Globus pallidus (tissue), 1 donor: ENCODE results near the gene CEP20.

Experiments
- DNase-seq: peaks from one replicate; pipeline ENCODE4 v3.0.0-alpha.2; 2015; ENCODE audit warnings: low spot score

CEP20 gene

GRCh38 chr16:15897834-15898254 lies 9.4 kb upstream of the CEP20 start:
- no peak for DNase-seq

- DNase-seq, result no peak
Observed at GRCh38 chr16:15897121-15897780, 8.8 kb upstream of the CEP20 start.

GRCh38 chr16:15894571-15895374 lies 6.4 kb upstream of the CEP20 start:
- DNase-seq, result no peak

- no peak for DNase-seq
Observed at GRCh38 chr16:15891508-15891907, 3.1 kb upstream of the CEP20 start.

- no peak for DNase-seq
Observed at GRCh38 chr16:15887283-15887682, 1.1 kb downstream of the CEP20 start.

- no peak for DNase-seq
Observed at GRCh38 chr16:15886078-15886477, 2.3 kb downstream of the CEP20 start.

- no peak for DNase-seq
Observed at GRCh38 chr16:15885560-15886001, 2.8 kb downstream of the CEP20 start.

GRCh38 chr16:15882563-15882962 lies 5.8 kb downstream of the CEP20 start:
- DNase-seq, result no peak

- DNase-seq, result no peak
Observed at GRCh38 chr16:15881794-15882379, 6.5 kb downstream of the CEP20 start.

GRCh38 chr16:15880434-15881308 lies 7.7 kb downstream of the CEP20 start:
- peak; percentile 32 for DNase-seq

GRCh38 chr16:15879255-15879811 lies 9.1 kb downstream of the CEP20 start:
- DNase-seq, result no peak

GRCh38 chr16:15876503-15876902 lies 11.9 kb downstream of the CEP20 start:
- DNase-seq, result no peak

GRCh38 chr16:15874745-15875314 lies 13.6 kb downstream of the CEP20 start:
- DNase-seq, result peak; percentile 71

- no peak for DNase-seq
Observed at GRCh38 chr16:15873737-15874136, 14.7 kb downstream of the CEP20 start.

GRCh38 chr16:15873301-15873700 lies 15.1 kb downstream of the CEP20 start:
- no peak for DNase-seq

- DNase-seq, result no peak
Observed at GRCh38 chr16:15870011-15870410, 18.4 kb downstream of the CEP20 start.

- peak; percentile 43 for DNase-seq
Observed at GRCh38 chr16:15866451-15866850, 22.0 kb downstream of the CEP20 start.

- DNase-seq, result no peak
Observed at GRCh38 chr16:15865742-15866141, 22.7 kb downstream of the CEP20 start.

GRCh38 chr16:15864939-15865338 lies 23.5 kb downstream of the CEP20 start:
- no peak for DNase-seq

GRCh38 chr16:15861996-15862395 lies 26.4 kb downstream of the CEP20 start:
- DNase-seq, result no peak

- no peak for DNase-seq
Observed at GRCh38 chr16:15858921-15859668, 29.3 kb downstream of the CEP20 start.
